ENCODE measurements around the gene ABI3BP. TPM values are rescaled to one million over a fixed set of nuclear protein-coding genes. Genes with fewer than 3 reads are reported as not detected.

The ABI3BP gene
- total RNA-seq, 1 experiment from 2014 or later = 0.74 TPM

GRCh38 chr3:101026244-101026643 is 33.0 kb upstream of the ABI3BP start:
- Mint-ChIP-seq H3K36me3 (peaks cover 3% of the 10 kb centered on the region), H3K27me3 (ENCODE audit: low read depth) (no peaks in the 10 kb centered on the region), H3K4me1 (no peaks in the 10 kb centered on the region), H3K9me3 (peaks cover 33% of the 10 kb centered on the region), H3K4me3 (no peak overlapping the region), H3K27ac (no peak overlapping the region)
- ChIA-PET CTCF (no interaction called here), POLR2A (no interaction called here)
- ATAC-seq = no peak
- no peak for DNase-seq (ENCODE audit: low spot score)
- TF ChIP-seq FOXK1 (CRISPR knock-in tag; IDR thresholded peaks at IDR 0.05) = no peak
- TF ChIP-seq RORB (CRISPR knock-in tag; IDR thresholded peaks at IDR 0.05) = no peak
- TF ChIP-seq FOXJ3 (CRISPR knock-in tag; IDR thresholded peaks at IDR 0.05; ENCODE audit: borderline replicate concordance) = no peak
- no peak for TF ChIP-seq AFF4 (CRISPR knock-in tag; IDR thresholded peaks at IDR 0.05; ENCODE audit: borderline replicate concordance)
- no peak for TF ChIP-seq NFYB (CRISPR knock-in tag; conservative IDR thresholded peaks at IDR 0.05; ENCODE audit: low read depth)
- TF ChIP-seq ZNF671 (CRISPR knock-in tag; IDR thresholded peaks at IDR 0.05) = no peak
- TF ChIP-seq ZBTB43 (CRISPR knock-in tag; IDR thresholded peaks at IDR 0.05) = no peak
- TF ChIP-seq HMGXB4 (CRISPR knock-in tag; IDR thresholded peaks at IDR 0.05) = no peak
- TF ChIP-seq E2F1 (CRISPR knock-in tag; IDR thresholded peaks at IDR 0.05) = no peak
- TF ChIP-seq ARID4B (CRISPR knock-in tag; IDR thresholded peaks at IDR 0.05; ENCODE audit: borderline replicate concordance) = no peak
- TF ChIP-seq MXD4 (CRISPR knock-in tag; IDR thresholded peaks at IDR 0.05; ENCODE audit: borderline replicate concordance) = no peak
- TF ChIP-seq IRF2 (CRISPR knock-in tag; IDR thresholded peaks at IDR 0.05; ENCODE audit: borderline replicate concordance, low read depth) = no peak
- no peak for TF ChIP-seq SMAD3 (CRISPR knock-in tag; IDR thresholded peaks at IDR 0.05; ENCODE audit: borderline replicate concordance)
- TF ChIP-seq HMGA2 (CRISPR knock-in tag; IDR thresholded peaks at IDR 0.05) = no peak
- TF ChIP-seq ESRRA (CRISPR knock-in tag; IDR thresholded peaks at IDR 0.05; ENCODE audit: borderline replicate concordance) = no peak
- TF ChIP-seq ATF2 (CRISPR knock-in tag; IDR thresholded peaks at IDR 0.05; ENCODE audit: borderline replicate concordance, low read depth) = no peak
- no peak for TF ChIP-seq SP1 (CRISPR knock-in tag; conservative IDR thresholded peaks at IDR 0.05)
- no peak for TF ChIP-seq JUN (CRISPR knock-in tag; IDR thresholded peaks at IDR 0.05)
- TF ChIP-seq ATF1 (CRISPR knock-in tag; IDR thresholded peaks at IDR 0.05) = no peak
- no peak for TF ChIP-seq KAT7 (CRISPR knock-in tag; IDR thresholded peaks at IDR 0.05; ENCODE audit: borderline replicate concordance)
